ENCODE data around the gene SCAPER. TPM values are rescaled to one million over a fixed set of nuclear protein-coding genes. Genes with fewer than 3 reads are reported as not detected.

The SCAPER gene
- total RNA-seq, 1 experiment from 2014 or later, result 10.3 TPM

- ChIA-PET POLR2A (no interaction called here), CTCF (no interaction called here)
- ATAC-seq (no peak), DNase-seq (ENCODE audit: low spot score) (no peak)
- H3K4me3 Mint-ChIP-seq, result no peak overlapping the region
- no peaks in the 10 kb centered on the region for H3K4me1 Mint-ChIP-seq
- H3K36me3 Mint-ChIP-seq, result no peaks in the 10 kb centered on the region
- H3K27ac Mint-ChIP-seq, result no peak overlapping the region
- no peaks in the 10 kb centered on the region for H3K27me3 Mint-ChIP-seq (ENCODE audit: low read depth)
- H3K9me3 Mint-ChIP-seq, result no peaks in the 10 kb centered on the region
- no peak for TF ChIP-seq PRDM15 (CRISPR knock-in tag; IDR thresholded peaks at IDR 0.05)
- no peak for TF ChIP-seq MXD4 (CRISPR knock-in tag; IDR thresholded peaks at IDR 0.05; ENCODE audit: borderline replicate concordance)
- no peak for TF ChIP-seq GTF2I (CRISPR knock-in tag; conservative IDR thresholded peaks at IDR 0.05)
- TF ChIP-seq, protein P1, sequence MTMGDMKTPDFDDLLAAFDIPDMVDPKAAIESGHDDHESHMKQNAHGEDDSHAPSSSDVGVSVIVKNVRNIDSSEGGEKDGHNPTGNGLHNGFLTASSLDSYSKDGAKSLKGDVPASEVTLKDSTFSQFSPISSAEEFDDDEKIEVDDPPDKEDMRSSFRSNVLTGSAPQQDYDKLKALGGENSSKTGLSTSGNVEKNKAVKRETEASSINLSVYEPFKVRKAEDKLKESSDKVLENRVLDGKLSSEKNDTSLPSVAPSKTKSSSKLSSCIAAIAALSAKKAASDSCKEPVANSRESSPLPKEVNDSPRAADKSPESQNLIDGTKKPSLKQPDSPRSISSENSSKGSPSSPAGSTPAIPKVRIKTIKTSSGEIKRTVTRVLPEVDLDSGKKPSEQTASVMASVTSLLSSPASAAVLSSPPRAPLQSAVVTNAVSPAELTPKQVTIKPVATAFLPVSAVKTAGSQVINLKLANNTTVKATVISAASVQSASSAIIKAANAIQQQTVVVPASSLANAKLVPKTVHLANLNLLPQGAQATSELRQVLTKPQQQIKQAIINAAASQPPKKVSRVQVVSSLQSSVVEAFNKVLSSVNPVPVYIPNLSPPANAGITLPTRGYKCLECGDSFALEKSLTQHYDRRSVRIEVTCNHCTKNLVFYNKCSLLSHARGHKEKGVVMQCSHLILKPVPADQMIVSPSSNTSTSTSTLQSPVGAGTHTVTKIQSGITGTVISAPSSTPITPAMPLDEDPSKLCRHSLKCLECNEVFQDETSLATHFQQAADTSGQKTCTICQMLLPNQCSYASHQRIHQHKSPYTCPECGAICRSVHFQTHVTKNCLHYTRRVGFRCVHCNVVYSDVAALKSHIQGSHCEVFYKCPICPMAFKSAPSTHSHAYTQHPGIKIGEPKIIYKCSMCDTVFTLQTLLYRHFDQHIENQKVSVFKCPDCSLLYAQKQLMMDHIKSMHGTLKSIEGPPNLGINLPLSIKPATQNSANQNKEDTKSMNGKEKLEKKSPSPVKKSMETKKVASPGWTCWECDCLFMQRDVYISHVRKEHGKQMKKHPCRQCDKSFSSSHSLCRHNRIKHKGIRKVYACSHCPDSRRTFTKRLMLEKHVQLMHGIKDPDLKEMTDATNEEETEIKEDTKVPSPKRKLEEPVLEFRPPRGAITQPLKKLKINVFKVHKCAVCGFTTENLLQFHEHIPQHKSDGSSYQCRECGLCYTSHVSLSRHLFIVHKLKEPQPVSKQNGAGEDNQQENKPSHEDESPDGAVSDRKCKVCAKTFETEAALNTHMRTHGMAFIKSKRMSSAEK (CRISPR knock-in tag; IDR thresholded peaks at IDR 0.05; ENCODE audit: borderline replicate concordance), result no peak
- no peak for TF ChIP-seq ZSCAN18 (CRISPR knock-in tag; IDR thresholded peaks at IDR 0.05)
- no peak for TF ChIP-seq CTCF (IDR thresholded peaks at IDR 0.05)
- TF ChIP-seq ARID4B (CRISPR knock-in tag; IDR thresholded peaks at IDR 0.05; ENCODE audit: borderline replicate concordance), result no peak
- TF ChIP-seq SOX15 (CRISPR knock-in tag; IDR thresholded peaks at IDR 0.05), result no peak
- no peak for TF ChIP-seq ZBTB21 (CRISPR knock-in tag; IDR thresholded peaks at IDR 0.05; ENCODE audit: borderline replicate concordance)
- TF ChIP-seq ZNF138 (CRISPR knock-in tag; conservative IDR thresholded peaks at IDR 0.05), result no peak
- TF ChIP-seq, protein P2, sequence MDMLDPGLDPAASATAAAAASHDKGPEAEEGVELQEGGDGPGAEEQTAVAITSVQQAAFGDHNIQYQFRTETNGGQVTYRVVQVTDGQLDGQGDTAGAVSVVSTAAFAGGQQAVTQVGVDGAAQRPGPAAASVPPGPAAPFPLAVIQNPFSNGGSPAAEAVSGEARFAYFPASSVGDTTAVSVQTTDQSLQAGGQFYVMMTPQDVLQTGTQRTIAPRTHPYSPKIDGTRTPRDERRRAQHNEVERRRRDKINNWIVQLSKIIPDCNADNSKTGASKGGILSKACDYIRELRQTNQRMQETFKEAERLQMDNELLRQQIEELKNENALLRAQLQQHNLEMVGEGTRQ (CRISPR knock-in tag; IDR thresholded peaks at IDR 0.05), result no peak
- TF ChIP-seq KAT7 (CRISPR knock-in tag; IDR thresholded peaks at IDR 0.05; ENCODE audit: borderline replicate concordance), result no peak
- TF ChIP-seq ZNF512 (CRISPR knock-in tag; IDR thresholded peaks at IDR 0.05; ENCODE audit: borderline replicate concordance), result no peak
- TF ChIP-seq OVOL2 (CRISPR knock-in tag; IDR thresholded peaks at IDR 0.05; ENCODE audit: borderline replicate concordance), result no peak
- TF ChIP-seq NFE2L1 (CRISPR knock-in tag; IDR thresholded peaks at IDR 0.05), result no peak
- no peak for TF ChIP-seq ZNF219 (CRISPR knock-in tag; IDR thresholded peaks at IDR 0.05; ENCODE audit: borderline replicate concordance)
- TF ChIP-seq ELF4 (CRISPR knock-in tag; IDR thresholded peaks at IDR 0.05; ENCODE audit: low read depth), result no peak
These were observed 42.0 kb downstream of the SCAPER start for GRCh38 chr15:76863123-76863522.

Measured in WTC11 (cell line).